K562 (cell line): ENCODE data around the gene ABI3BP. TPM values are rescaled to one million over a fixed set of nuclear protein-coding genes. Genes with fewer than 3 reads are reported as not detected.

ENCODE experiments used
- ATAC-seq: fragments of 200-7000 bp; cut with Tn5 transposase; 3 replicates; pipeline ENCODE4 v1.9.1; 2020; ENCODE audit warnings: moderate library complexity
- BruUV-seq: library from RNA; stranded (reverse); fragments of 400-500 nt; replicated peaks from 2 replicates; lab custom pipeline; 2021; lab: Mats Ljungman, UMichigan
- CTCF ChIA-PET: fragments of 300-600 bp; formaldehyde crosslinking; extraction: SDS; loops from one replicate; lab custom pipeline; 2021; ENCODE audit warnings: low intra/inter-chr PET ratio; lab: Yijun Ruan, JAX
- POLR2A ChIA-PET: fragments of 300-600, 350-650 bp; sonication (Branson Sonifier 250); formaldehyde crosslinking; extraction: SDS; loops from one replicate; lab custom pipeline; 2021; ENCODE audit warnings: antibody characterized with exemption, inconsistent platforms; lab: Yijun Ruan, JAX
- DNase-seq, 4 experiments: peaks; one replicate each; pipeline versions ENCODE4 v3.0.0 to v3.0.0-alpha.2; 2011 to 2018; ENCODE audit warnings: low spot score in 3 of 4, mixed read lengths in 3 of 4; ENCODE audit errors: extremely low read depth in 1 of 4
- FAIRE-seq: peaks from 2 replicates; lab custom pipeline; 2011; peaks lifted over from hg19 to GRCh38; lab: Jason Lieb, UNC
- H2AFZ ChIP-seq: 2 replicates; pipeline ENCODE4 v1.6.0; 2011; ENCODE audit warnings: low read depth, low read length, control low read depth, inconsistent platforms
- H3K27ac ChIP-seq: fragments of 200-600 bp; 3 replicates; pipeline ENCODE4 v1.8.0; 2011; ENCODE audit warnings: low read depth, mild to moderate bottlenecking, control low read depth, inconsistent platforms, low read length, moderate library complexity, mixed read lengths; ENCODE audit errors: extremely low read depth
- H3K27me3 ChIP-seq, 2 experiments: fragments of 300-600 bp in 1 of 2; 2 replicates in 1 of 2; 3 replicates in 1 of 2; pipeline versions ENCODE4 v1.6.0 to v1.8.0; 2011; ENCODE audit warnings: inconsistent platforms in 2 of 2, low read length in 2 of 2, mild to moderate bottlenecking in 1 of 2, mixed read lengths in 1 of 2, moderate library complexity in 1 of 2; ENCODE audit not compliant: control insufficient read depth in 2 of 2, insufficient read depth in 2 of 2
- H3K36me3 ChIP-seq: fragments of 300-600 bp; 3 replicates; pipeline ENCODE4 v1.8.0; 2011; ENCODE audit warnings: mild to moderate bottlenecking, low read length, inconsistent platforms; ENCODE audit not compliant: control insufficient read depth, insufficient read depth
- H3K4me1 ChIP-seq, 2 experiments: fragments of 200-600 bp in 1 of 2; replicated peaks in 1 of 2; 2 replicates in 1 of 2; 3 replicates in 1 of 2; pipeline versions ENCODE4 v1.5.1 to v1.8.0; 2011; ENCODE audit warnings: inconsistent platforms in 2 of 2, low read length in 2 of 2, mild to moderate bottlenecking in 1 of 2, mixed read lengths in 1 of 2, moderate library complexity in 1 of 2; ENCODE audit not compliant: control insufficient read depth in 2 of 2, insufficient read depth in 2 of 2
- H3K4me2 ChIP-seq: 2 replicates; pipeline ENCODE4 v1.6.1; 2011; ENCODE audit warnings: low read length, control low read depth, inconsistent platforms, mixed read lengths; ENCODE audit not compliant: insufficient read depth
- H3K4me3 ChIP-seq: fragments of 200-600 bp; sonication (generic), shearing (Covaris generic); 2 replicates; pipeline ENCODE4 v1.5.1; 2016; ENCODE audit warnings: control low read depth, inconsistent platforms
- H3K79me2 ChIP-seq: fragments of 200-600 bp; 3 replicates; pipeline ENCODE4 v1.8.0; 2011; ENCODE audit warnings: low read length, inconsistent platforms; ENCODE audit not compliant: control insufficient read depth, insufficient read depth
- H3K9ac ChIP-seq, 2 experiments: 2 replicates each; pipeline versions ENCODE4 v1.6.0 to v1.6.1; 2011; ENCODE audit warnings: low read depth in 2 of 2, low read length in 2 of 2, control low read depth in 1 of 2, inconsistent platforms in 1 of 2, mild to moderate bottlenecking in 1 of 2, mixed read lengths in 1 of 2; ENCODE audit not compliant: insufficient read depth in 1 of 2
- H3K9me1 ChIP-seq: one replicate; pipeline ENCODE4 v1.6.0; 2011; ENCODE audit warnings: inconsistent platforms, mild to moderate bottlenecking, low read length, moderate library complexity; ENCODE audit not compliant: control insufficient read depth, insufficient read depth
- H3K9me3 ChIP-seq: replicated peaks from 2 replicates; pipeline ENCODE4 v1.5.1; 2011; ENCODE audit warnings: low read depth, low read length, inconsistent platforms; ENCODE audit not compliant: control insufficient read depth, insufficient read depth
- H4K20me1 ChIP-seq: replicated peaks from 2 replicates; pipeline ENCODE4 v1.6.1; 2011; ENCODE audit warnings: low read length, inconsistent platforms, mixed read lengths; ENCODE audit not compliant: control insufficient read depth, insufficient read depth
- BMI1 ChIP-seq: fragments of 150-350 bp; IDR thresholded peaks from 2 replicates; pipeline ENCODE4 v1.6.1; 2014; ENCODE audit warnings: low read length
- CHD4 ChIP-seq: fragments of 200-600 bp; sonication (generic); IDR thresholded peaks from 3 replicates; pipeline ENCODE4 v1.6.1; 2012; ENCODE audit warnings: low read depth, mild to moderate bottlenecking, mixed read lengths, low read length, inconsistent platforms; ENCODE audit not compliant: insufficient read depth, insufficient replicate concordance, poor library complexity, severe bottlenecking
- HNRNPK ChIP-seq: fragments of 200-400 bp; formaldehyde crosslinking; IDR thresholded peaks from one replicate; pipeline ENCODE4 v1.6.1; 2018; ENCODE audit warnings: mild to moderate bottlenecking, low read depth, low read length; ENCODE audit not compliant: poor library complexity, severe bottlenecking
- MYBL2 ChIP-seq, 2 experiments: fragments of 450-650 bp in 1 of 2; sonication (generic) in 1 of 2; formaldehyde crosslinking in 1 of 2; IDR thresholded peaks; 2 replicates each; pipeline versions ENCODE4 v1.6.1 to v1.8.1; 2017 to 2022; ENCODE audit warnings: borderline replicate concordance in 1 of 2, inconsistent platforms in 1 of 2, low read depth in 1 of 2, mild to moderate bottlenecking in 1 of 2, missing genetic modification reagents in 1 of 2, moderate library complexity in 1 of 2
- RUNX1 ChIP-seq: sonication (generic); IDR thresholded peaks from 2 replicates; pipeline ENCODE4 v1.6.1; 2016; ENCODE audit warnings: antibody characterized with exemption, low read depth
- WGBS: fragments of 100-300 bp; shearing (Covaris generic); methylation state at CpG from one replicate; pipeline ENCODE4 v1.1.6; 2016; ENCODE audit warnings: low coverage, mixed read lengths; ENCODE audit not compliant: insufficient coverage; ENCODE audit errors: missing lambda C conversion rate; 5-methylcytosine and 5-hydroxymethylcytosine counted together
- in situ Hi-C: fragments of 300-500 bp; cut with MboI; formaldehyde crosslinking; loops from 4 replicates; pipeline ENCODE4 v1.15.0; 2018; ENCODE audit warnings: inconsistent platforms, mixed read lengths
- intact Hi-C: fragments of 100-400 bp; cut with micrococcal nuclease; formaldehyde crosslinking; loops from 2 replicates; pipeline ENCODE4 v1.14.2; 2022
- polyA plus RNA-seq, 8 experiments: library from polyadenylated mRNA; depleted of rRNA in 4 of 8; stranded (reverse) in 5 of 8; unstranded in 3 of 8; fragments of >200 nt; fragmentation: Nextera tagmentation in 2 of 8; fragmentation: Illumina TruSeq in 1 of 8; extraction: Ambion mirVana in 2 of 8; extraction: Trizol in 1 of 8; gene quantifications; 2 replicates each; pipeline versions ENCODE4 v1.2.1 to v1.2.3, GENCODE V29; 2011 to 2014; ENCODE audit warnings: inconsistent platforms in 1 of 8, missing spikeins in 1 of 8
- total RNA-seq, 7 experiments: library from RNA; depleted of rRNA in 6 of 7; stranded (reverse); fragments of >200 nt in 6 of 7; fragmentation: Illumina TruSeq in 2 of 7; extraction: Trizol in 2 of 7; gene quantifications; 2 replicates each; pipeline versions ENCODE4 v1.2.1 to v1.2.3, GENCODE V29; 2011 to 2021; ENCODE audit warnings: low replicate concordance in 1 of 7
- TF ChIP-seq, protein P1 (sequence below): sonication (generic); formaldehyde crosslinking; IDR thresholded peaks from 2 replicates; pipeline ENCODE4 v1.8.1; 2023; ENCODE audit warnings: mild to moderate bottlenecking, missing genetic modification reagents, moderate library complexity
- TF ChIP-seq, protein P2 (sequence below): fragments of 450-650 bp; IDR thresholded peaks from 2 replicates; pipeline ENCODE4 v1.6.1; 2017; ENCODE audit warnings: mild to moderate bottlenecking, moderate library complexity

The ABI3BP gene
- total and polyA plus RNA-seq, 9 of the 15 experiments (the other 6 are each of a cell fraction or from before 2014, with no cell fraction given), result 0.01 to 0.24 (median 0.06) TPM; not detected in 5

DNA sequence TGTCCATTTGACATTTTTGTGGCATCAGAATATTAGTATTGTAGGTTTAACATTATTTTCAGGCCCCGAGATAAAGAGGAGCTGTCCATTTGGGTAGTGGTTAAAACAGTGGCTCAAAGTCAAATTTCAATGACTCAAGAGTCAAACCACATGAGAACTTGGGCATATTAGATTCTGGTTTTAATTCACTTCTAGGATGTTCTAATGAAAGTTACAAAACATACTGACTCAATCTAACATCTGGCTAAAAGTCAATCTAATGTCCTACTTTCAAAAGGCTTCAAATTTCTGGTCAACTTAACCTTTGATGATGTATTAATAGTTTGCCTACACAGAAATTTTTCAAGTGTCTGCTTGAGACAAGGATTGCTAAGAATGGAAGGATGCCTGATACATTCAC is 112.4 kb downstream of the ABI3BP start:
- ChIA-PET CTCF (no interaction called here), POLR2A (no interaction called here)
- Histone ChIP-seq H3K4me3 (no peak overlapping the region), H3K27me3 (no peaks in the 10 kb centered on the region), H3K27ac (no peak overlapping the region), H3K9me3 (no peaks in the 10 kb centered on the region), H3K4me1 (no peaks in the 10 kb centered on the region), H3K9me1 (no peaks in the 10 kb centered on the region), H3K9ac (no peak overlapping the region), H3K36me3 (no peaks in the 10 kb centered on the region), H4K20me1 (no peaks in the 10 kb centered on the region), H2AFZ (no peak overlapping the region), H3K4me2 (no peak overlapping the region), H3K79me2 (no peaks in the 10 kb centered on the region)
- DNase-seq (no peak), FAIRE-seq (no peak)
- in situ Hi-C loops, result no loop called here
- intact Hi-C loops, result no loop called here
- BruUV-seq, result no TSS peak
- WGBS, result 0% methylated on average over 1 of the region's 1 CpG
- TF ChIP-seq, protein P1, sequence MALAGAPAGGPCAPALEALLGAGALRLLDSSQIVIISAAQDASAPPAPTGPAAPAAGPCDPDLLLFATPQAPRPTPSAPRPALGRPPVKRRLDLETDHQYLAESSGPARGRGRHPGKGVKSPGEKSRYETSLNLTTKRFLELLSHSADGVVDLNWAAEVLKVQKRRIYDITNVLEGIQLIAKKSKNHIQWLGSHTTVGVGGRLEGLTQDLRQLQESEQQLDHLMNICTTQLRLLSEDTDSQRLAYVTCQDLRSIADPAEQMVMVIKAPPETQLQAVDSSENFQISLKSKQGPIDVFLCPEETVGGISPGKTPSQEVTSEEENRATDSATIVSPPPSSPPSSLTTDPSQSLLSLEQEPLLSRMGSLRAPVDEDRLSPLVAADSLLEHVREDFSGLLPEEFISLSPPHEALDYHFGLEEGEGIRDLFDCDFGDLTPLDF (CRISPR knock-in tag), result no peak
- TF ChIP-seq BMI1, result no peak
- no peak for TF ChIP-seq RUNX1
- TF ChIP-seq CHD4, result no peak
- no peak for TF ChIP-seq HNRNPK
- TF ChIP-seq MYBL2 (IDR thresholded peaks at IDR 0.05; ENCODE audit: low read depth), result no peak
- TF ChIP-seq MYBL2 (CRISPR knock-in tag; IDR thresholded peaks at IDR 0.05; ENCODE audit: borderline replicate concordance), result no peak
- TF ChIP-seq, protein P2, sequence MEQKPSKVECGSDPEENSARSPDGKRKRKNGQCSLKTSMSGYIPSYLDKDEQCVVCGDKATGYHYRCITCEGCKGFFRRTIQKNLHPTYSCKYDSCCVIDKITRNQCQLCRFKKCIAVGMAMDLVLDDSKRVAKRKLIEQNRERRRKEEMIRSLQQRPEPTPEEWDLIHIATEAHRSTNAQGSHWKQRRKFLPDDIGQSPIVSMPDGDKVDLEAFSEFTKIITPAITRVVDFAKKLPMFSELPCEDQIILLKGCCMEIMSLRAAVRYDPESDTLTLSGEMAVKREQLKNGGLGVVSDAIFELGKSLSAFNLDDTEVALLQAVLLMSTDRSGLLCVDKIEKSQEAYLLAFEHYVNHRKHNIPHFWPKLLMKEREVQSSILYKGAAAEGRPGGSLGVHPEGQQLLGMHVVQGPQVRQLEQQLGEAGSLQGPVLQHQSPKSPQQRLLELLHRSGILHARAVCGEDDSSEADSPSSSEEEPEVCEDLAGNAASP, result no peak
- TF ChIP-seq, all 486 proteins: peak for 0
- ATAC-seq, result no peak
